H9 (cell line): ENCODE data around the gene PER2. TPM values are rescaled to one million over a fixed set of nuclear protein-coding genes. Genes with fewer than 3 reads are reported as not detected.

Experiments used
- DNase-seq: peaks from one replicate; pipeline ENCODE4 v3.0.0-alpha.2; 2017
- H2AFZ ChIP-seq: one replicate; pipeline ENCODE4 v1.6.1; 2013; ENCODE audit warnings: mild to moderate bottlenecking, low read length, control low read depth, moderate library complexity
- H2AK5ac ChIP-seq: 2 replicates; pipeline ENCODE4 v1.6.1; 2013; ENCODE audit warnings: low read length, control low read depth, mixed read lengths; ENCODE audit not compliant: insufficient read length
- H2BK120ac ChIP-seq: one replicate; pipeline ENCODE4 v1.6.1; 2013; ENCODE audit warnings: low read depth, mild to moderate bottlenecking, low read length, control low read depth, inconsistent platforms; ENCODE audit not compliant: poor library complexity, severe bottlenecking
- H2BK12ac ChIP-seq: 2 replicates; pipeline ENCODE4 v1.6.1; 2013; ENCODE audit warnings: low read length, control low read depth, mixed read lengths, low read depth; ENCODE audit not compliant: insufficient read length
- H2BK15ac ChIP-seq: 2 replicates; pipeline ENCODE4 v1.6.1; 2013; ENCODE audit warnings: low read depth, low read length, control low read depth
- H2BK20ac ChIP-seq: one replicate; pipeline ENCODE4 v1.6.1; 2013; ENCODE audit warnings: low read depth, mild to moderate bottlenecking, low read length, control low read depth, inconsistent platforms; ENCODE audit not compliant: poor library complexity, severe bottlenecking
- H2BK5ac ChIP-seq: 2 replicates; pipeline ENCODE4 v1.6.1; 2013; ENCODE audit warnings: low read length, control low read depth, mixed read lengths; ENCODE audit not compliant: insufficient read length
- H3K14ac ChIP-seq: 2 replicates; pipeline ENCODE4 v1.6.1; 2013; ENCODE audit warnings: low read length, control low read depth; ENCODE audit not compliant: insufficient read depth
- H3K18ac ChIP-seq: 2 replicates; pipeline ENCODE4 v1.6.1; 2013; ENCODE audit warnings: low read depth, mild to moderate bottlenecking, mixed read lengths, low read length, control low read depth; ENCODE audit not compliant: insufficient read length
- H3K23ac ChIP-seq: 2 replicates; pipeline ENCODE4 v1.6.1; 2013; ENCODE audit warnings: low read length, control low read depth, mixed read lengths, low read depth; ENCODE audit not compliant: insufficient read length
- H3K23me2 ChIP-seq: 2 replicates; pipeline ENCODE4 v1.6.1; 2013; ENCODE audit warnings: low read depth, mild to moderate bottlenecking, mixed read lengths, low read length, control low read depth; ENCODE audit not compliant: insufficient read length, poor library complexity, severe bottlenecking
- H3K27ac ChIP-seq: 2 replicates; pipeline ENCODE4 v1.5.1; 2013; ENCODE audit warnings: low read length, control low read depth, mixed read lengths, low read depth; ENCODE audit not compliant: insufficient read length
- H3K27me3 ChIP-seq: 2 replicates; pipeline ENCODE4 v1.6.1; 2013; ENCODE audit warnings: low read length, control low read depth, inconsistent platforms; ENCODE audit not compliant: insufficient read depth
- H3K4ac ChIP-seq: 2 replicates; pipeline ENCODE4 v1.6.1; 2013; ENCODE audit warnings: low read depth, mild to moderate bottlenecking, control low read depth, inconsistent platforms, low read length, moderate library complexity
- H3K4me1 ChIP-seq: 2 replicates; pipeline ENCODE4 v1.6.1; 2013; ENCODE audit warnings: low read length, control low read depth, inconsistent platforms; ENCODE audit not compliant: insufficient read depth
- H3K4me2 ChIP-seq: 2 replicates; pipeline ENCODE4 v1.6.1; 2013; ENCODE audit warnings: low read length, control low read depth, mixed read lengths; ENCODE audit not compliant: insufficient read length, insufficient read depth
- H3K56ac ChIP-seq: 2 replicates; pipeline ENCODE4 v1.6.1; 2013; ENCODE audit warnings: low read depth, mild to moderate bottlenecking, mixed read lengths, low read length, control low read depth; ENCODE audit not compliant: insufficient read length
- H3K79me1 ChIP-seq: 2 replicates; pipeline ENCODE4 v1.6.1; 2013; ENCODE audit warnings: low read depth, mild to moderate bottlenecking, moderate library complexity, low read length, control low read depth, inconsistent platforms; ENCODE audit not compliant: insufficient read depth, poor library complexity, severe bottlenecking
- H3K79me2 ChIP-seq: 2 replicates; pipeline ENCODE4 v1.6.1; 2013; ENCODE audit warnings: low read length, control low read depth, inconsistent platforms; ENCODE audit not compliant: insufficient read depth
- H3K9ac ChIP-seq: 2 replicates; pipeline ENCODE4 v1.6.1; 2013; ENCODE audit warnings: low read length, control low read depth, mixed read lengths; ENCODE audit not compliant: insufficient read length; ENCODE audit errors: extremely low read depth
- H3K9me3 ChIP-seq: one replicate; pipeline ENCODE4 v1.6.1; 2013; ENCODE audit warnings: low read depth, low read length, inconsistent platforms; ENCODE audit not compliant: control insufficient read depth
- H3T11ph ChIP-seq: one replicate; pipeline ENCODE4 v1.6.1; 2013; ENCODE audit warnings: mild to moderate bottlenecking, low read length, control low read depth, inconsistent platforms
- H4K20me1 ChIP-seq: one replicate; pipeline ENCODE4 v1.6.1; 2013; ENCODE audit not compliant: control insufficient read depth, insufficient read length, insufficient read depth
- H4K5ac ChIP-seq: 2 replicates; pipeline ENCODE4 v1.6.1; 2013; ENCODE audit warnings: low read depth, mild to moderate bottlenecking, mixed read lengths, low read length, control low read depth; ENCODE audit not compliant: insufficient read length
- H4K8ac ChIP-seq: replicated peaks from 2 replicates; pipeline ENCODE4 v1.6.1; 2013; ENCODE audit warnings: low read length, control low read depth, mixed read lengths, low read depth; ENCODE audit not compliant: insufficient read length
- H4K91ac ChIP-seq: 2 replicates; pipeline ENCODE4 v1.6.1; 2013; ENCODE audit warnings: low read depth, mild to moderate bottlenecking, moderate library complexity, mixed read lengths, low read length, control low read depth; ENCODE audit not compliant: insufficient read length
- H3K27ac Mint-ChIP-seq, 3 experiments: 2 replicates in 2 of 3; 3 replicates in 1 of 3; pipeline ENCODE4 v1.8.0; 2020 to 2021; ENCODE audit warnings: mixed read lengths in 3 of 3, mild to moderate bottlenecking in 1 of 3, moderate library complexity in 1 of 3
- H3K27me3 Mint-ChIP-seq: 2 replicates; pipeline ENCODE4 v1.8.0; 2021; ENCODE audit warnings: low read depth, mild to moderate bottlenecking, moderate library complexity, mixed read lengths
- H3K36me3 Mint-ChIP-seq, 3 experiments: 2 replicates in 2 of 3; 3 replicates in 1 of 3; pipeline ENCODE4 v1.8.0; 2020 to 2021; ENCODE audit warnings: low read depth in 3 of 3, mixed read lengths in 3 of 3; ENCODE audit not compliant: insufficient read depth in 1 of 3
- H3K4me1 Mint-ChIP-seq, 2 experiments: 2 replicates each; pipeline ENCODE4 v1.8.0; 2020; ENCODE audit warnings: mixed read lengths in 2 of 2
- H3K4me3 Mint-ChIP-seq, 2 experiments: 2 replicates in 1 of 2; 3 replicates in 1 of 2; pipeline ENCODE4 v1.8.0; 2020 to 2021; ENCODE audit warnings: mild to moderate bottlenecking in 2 of 2, mixed read lengths in 2 of 2, moderate library complexity in 1 of 2
- H3K9me3 Mint-ChIP-seq, 2 experiments: 2 replicates in 1 of 2; 3 replicates in 1 of 2; pipeline ENCODE4 v1.8.0; 2020; ENCODE audit warnings: mild to moderate bottlenecking in 2 of 2, mixed read lengths in 2 of 2, moderate library complexity in 1 of 2
- WGBS: extraction: QIAGEN DNeasy Blood & Tissue Kit; methylation state at CpG from one replicate; pipeline ENCODE4 v1.1.7; 2013; ENCODE audit warnings: missing lambda C conversion rate, low lambda C conversion rate, mixed read lengths; ENCODE audit not compliant: insufficient read length; ENCODE audit errors: extremely low coverage; 5-methylcytosine and 5-hydroxymethylcytosine counted together
- total RNA-seq: library from RNA; stranded (reverse); gene quantifications from 2 replicates; pipeline ENCODE4 v1.2.1, GENCODE V29; 2021
- TF ChIP-seq, protein P1 (sequence below): fragments of 200-600 bp; sonication (generic); conservative IDR thresholded peaks from 3 replicates; pipeline ENCODE4 v1.8.0; 2021; ENCODE audit warnings: antibody characterized with exemption, mild to moderate bottlenecking

Gene PER2
- total RNA-seq, 1 experiment from 2014 or later, result 12.9 TPM

DNA sequence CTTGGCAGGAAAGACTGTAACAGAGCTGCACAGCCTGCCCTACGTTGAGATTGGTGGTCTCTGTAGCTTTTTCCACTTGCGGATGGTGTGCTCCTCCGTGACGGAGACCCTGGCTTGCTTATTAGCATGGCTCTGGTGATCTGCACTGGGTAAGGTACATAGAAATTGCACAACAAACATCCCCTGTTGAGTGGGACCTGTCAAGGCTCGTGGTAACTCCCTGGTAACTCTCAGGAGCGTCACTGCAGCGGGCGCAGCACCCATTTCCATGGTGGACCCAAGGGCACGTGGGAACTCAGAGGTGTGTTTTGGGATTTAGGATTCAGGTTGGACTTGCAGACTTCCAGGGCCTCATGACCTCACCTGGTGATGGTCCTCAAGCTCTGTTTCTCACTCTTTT, 33.1 kb upstream of the PER2 start:
- TF ChIP-seq, protein P1, sequence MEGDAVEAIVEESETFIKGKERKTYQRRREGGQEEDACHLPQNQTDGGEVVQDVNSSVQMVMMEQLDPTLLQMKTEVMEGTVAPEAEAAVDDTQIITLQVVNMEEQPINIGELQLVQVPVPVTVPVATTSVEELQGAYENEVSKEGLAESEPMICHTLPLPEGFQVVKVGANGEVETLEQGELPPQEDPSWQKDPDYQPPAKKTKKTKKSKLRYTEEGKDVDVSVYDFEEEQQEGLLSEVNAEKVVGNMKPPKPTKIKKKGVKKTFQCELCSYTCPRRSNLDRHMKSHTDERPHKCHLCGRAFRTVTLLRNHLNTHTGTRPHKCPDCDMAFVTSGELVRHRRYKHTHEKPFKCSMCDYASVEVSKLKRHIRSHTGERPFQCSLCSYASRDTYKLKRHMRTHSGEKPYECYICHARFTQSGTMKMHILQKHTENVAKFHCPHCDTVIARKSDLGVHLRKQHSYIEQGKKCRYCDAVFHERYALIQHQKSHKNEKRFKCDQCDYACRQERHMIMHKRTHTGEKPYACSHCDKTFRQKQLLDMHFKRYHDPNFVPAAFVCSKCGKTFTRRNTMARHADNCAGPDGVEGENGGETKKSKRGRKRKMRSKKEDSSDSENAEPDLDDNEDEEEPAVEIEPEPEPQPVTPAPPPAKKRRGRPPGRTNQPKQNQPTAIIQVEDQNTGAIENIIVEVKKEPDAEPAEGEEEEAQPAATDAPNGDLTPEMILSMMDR, result no peak
- Histone ChIP-seq H3K9me3 (no peaks in the 10 kb centered on the region), H2BK20ac (no peak overlapping the region), H3K27ac (no peak overlapping the region), H4K8ac (no peak overlapping the region), H4K5ac (no peak overlapping the region), H2BK12ac (no peak overlapping the region), H3K4ac (no peak overlapping the region), H2BK120ac (no peak overlapping the region), H3K18ac (no peak overlapping the region), H2BK5ac (no peak overlapping the region), H2BK15ac (no peak overlapping the region), H3K79me2 (peaks cover 1% of the 10 kb centered on the region; the same call in 1 of the 2 replicates), H4K20me1 (no peaks in the 10 kb centered on the region), H3K56ac (no peak overlapping the region), H3K23ac (no peak overlapping the region), H3K14ac (no peak overlapping the region), H3T11ph (no peak overlapping the region), H2AFZ (no peak overlapping the region), H3K4me1 (peaks cover 3% of the 10 kb centered on the region; the same call in 1 of the 2 replicates), H3K23me2 (peaks cover 7% of the 10 kb centered on the region), H3K9ac (no peak overlapping the region), H3K27me3 (no peaks in the 10 kb centered on the region), H3K4me2 (peak overlapping the region; percentile 88), H2AK5ac (no peak overlapping the region), H3K79me1 (no peaks in the 10 kb centered on the region), H4K91ac (no peak overlapping the region)
- peak overlapping the region; percentile 78 to 85 for H3K4me3 Mint-ChIP-seq
- H3K4me1 Mint-ChIP-seq, result peaks cover 15 to 18% of the 10 kb centered on the region in 2 experiments
- peaks cover 1 to 9% (median 9%) of the 10 kb centered on the region in 3 experiments; a peak in 3 of 7 replicates for H3K36me3 Mint-ChIP-seq
- WGBS, result no CpG with 5 or more reads among the region's 9 CpGs
- peaks cover 21% of the 10 kb centered on the region for H3K27me3 Mint-ChIP-seq
- H3K27ac Mint-ChIP-seq, result no peak overlapping the region
- H3K9me3 Mint-ChIP-seq, result peaks cover 0 to 2% of the 10 kb centered on the region in 2 experiments; a peak in 3 of 5 replicates
- no peak for DNase-seq
